K562 (cell line): ENCODE measurements around the gene LIMS2. TPM values are rescaled to one million over a fixed set of nuclear protein-coding genes. Genes with fewer than 3 reads are reported as not detected.

Experiments
- ATAC-seq: fragments of 200-7000 bp; cut with Tn5 transposase; 3 replicates; pipeline ENCODE4 v1.9.1; 2020; ENCODE audit warnings: moderate library complexity
- BruUV-seq: library from RNA; stranded (reverse); fragments of 400-500 nt; replicated peaks from 2 replicates; lab custom pipeline; 2021; lab: Mats Ljungman, UMichigan
- CTCF ChIA-PET: fragments of 300-600 bp; formaldehyde crosslinking; extraction: SDS; loops from one replicate; lab custom pipeline; 2021; ENCODE audit warnings: low intra/inter-chr PET ratio; lab: Yijun Ruan, JAX
- POLR2A ChIA-PET: fragments of 300-600, 350-650 bp; sonication (Branson Sonifier 250); formaldehyde crosslinking; extraction: SDS; loops from one replicate; lab custom pipeline; 2021; ENCODE audit warnings: antibody characterized with exemption, inconsistent platforms; lab: Yijun Ruan, JAX
- DNase-seq, 4 experiments: peaks; one replicate each; pipeline versions ENCODE4 v3.0.0 to v3.0.0-alpha.2; 2011 to 2018; ENCODE audit warnings: low spot score in 3 of 4, mixed read lengths in 3 of 4; ENCODE audit errors: extremely low read depth in 1 of 4
- FAIRE-seq: peaks from 2 replicates; lab custom pipeline; 2011; peaks lifted over from hg19 to GRCh38; lab: Jason Lieb, UNC
- H2AFZ ChIP-seq: 2 replicates; pipeline ENCODE4 v1.6.0; 2011; ENCODE audit warnings: low read depth, low read length, control low read depth, inconsistent platforms
- H3K27ac ChIP-seq: fragments of 200-600 bp; 3 replicates; pipeline ENCODE4 v1.8.0; 2011; ENCODE audit warnings: low read depth, mild to moderate bottlenecking, control low read depth, inconsistent platforms, low read length, moderate library complexity, mixed read lengths; ENCODE audit errors: extremely low read depth
- H3K27me3 ChIP-seq, 2 experiments: fragments of 300-600 bp in 1 of 2; 2 replicates in 1 of 2; 3 replicates in 1 of 2; pipeline versions ENCODE4 v1.6.0 to v1.8.0; 2011; ENCODE audit warnings: inconsistent platforms in 2 of 2, low read length in 2 of 2, mild to moderate bottlenecking in 1 of 2, mixed read lengths in 1 of 2, moderate library complexity in 1 of 2; ENCODE audit not compliant: control insufficient read depth in 2 of 2, insufficient read depth in 2 of 2
- H3K36me3 ChIP-seq: fragments of 300-600 bp; 3 replicates; pipeline ENCODE4 v1.8.0; 2011; ENCODE audit warnings: mild to moderate bottlenecking, low read length, inconsistent platforms; ENCODE audit not compliant: control insufficient read depth, insufficient read depth
- H3K4me1 ChIP-seq, 2 experiments: fragments of 200-600 bp in 1 of 2; replicated peaks in 1 of 2; 2 replicates in 1 of 2; 3 replicates in 1 of 2; pipeline versions ENCODE4 v1.5.1 to v1.8.0; 2011; ENCODE audit warnings: inconsistent platforms in 2 of 2, low read length in 2 of 2, mild to moderate bottlenecking in 1 of 2, mixed read lengths in 1 of 2, moderate library complexity in 1 of 2; ENCODE audit not compliant: control insufficient read depth in 2 of 2, insufficient read depth in 2 of 2
- H3K4me2 ChIP-seq: 2 replicates; pipeline ENCODE4 v1.6.1; 2011; ENCODE audit warnings: low read length, control low read depth, inconsistent platforms, mixed read lengths; ENCODE audit not compliant: insufficient read depth
- H3K4me3 ChIP-seq: fragments of 200-600 bp; sonication (generic), shearing (Covaris generic); 2 replicates; pipeline ENCODE4 v1.5.1; 2016; ENCODE audit warnings: control low read depth, inconsistent platforms
- H3K79me2 ChIP-seq: fragments of 200-600 bp; 3 replicates; pipeline ENCODE4 v1.8.0; 2011; ENCODE audit warnings: low read length, inconsistent platforms; ENCODE audit not compliant: control insufficient read depth, insufficient read depth
- H3K9ac ChIP-seq, 2 experiments: 2 replicates each; pipeline versions ENCODE4 v1.6.0 to v1.6.1; 2011; ENCODE audit warnings: low read depth in 2 of 2, low read length in 2 of 2, control low read depth in 1 of 2, inconsistent platforms in 1 of 2, mild to moderate bottlenecking in 1 of 2, mixed read lengths in 1 of 2; ENCODE audit not compliant: insufficient read depth in 1 of 2
- H3K9me1 ChIP-seq: one replicate; pipeline ENCODE4 v1.6.0; 2011; ENCODE audit warnings: inconsistent platforms, mild to moderate bottlenecking, low read length, moderate library complexity; ENCODE audit not compliant: control insufficient read depth, insufficient read depth
- H3K9me3 ChIP-seq: replicated peaks from 2 replicates; pipeline ENCODE4 v1.5.1; 2011; ENCODE audit warnings: low read depth, low read length, inconsistent platforms; ENCODE audit not compliant: control insufficient read depth, insufficient read depth
- H4K20me1 ChIP-seq: replicated peaks from 2 replicates; pipeline ENCODE4 v1.6.1; 2011; ENCODE audit warnings: low read length, inconsistent platforms, mixed read lengths; ENCODE audit not compliant: control insufficient read depth, insufficient read depth
- ELF1 ChIP-seq: fragments of 200-800 bp; sonication (Bioruptor generic); IDR thresholded peaks from 2 replicates; pipeline ENCODE4 v1.6.1; 2016; ENCODE audit warnings: missing genetic modification characterization, missing compliant biosample characterization
- ETV6 ChIP-seq, 3 experiments: fragments of 150-350 bp in 1 of 3; sonication (generic) in 1 of 3; formaldehyde crosslinking in 1 of 3; IDR thresholded peaks; 2 replicates each; pipeline versions ENCODE4 v1.6.1 to v1.8.0; 2014 to 2022; ENCODE audit warnings: borderline replicate concordance in 2 of 3, low read depth in 2 of 3, antibody characterized with exemption in 1 of 3, low read length in 1 of 3, mild to moderate bottlenecking in 1 of 3, missing genetic modification reagents in 1 of 3
- HDAC3 ChIP-seq: fragments of 450-650 bp; IDR thresholded peaks from 2 replicates; pipeline ENCODE4 v1.6.1; 2018; ENCODE audit warnings: borderline replicate concordance, mild to moderate bottlenecking, moderate library complexity; ENCODE audit not compliant: partially characterized antibody
- KLF16 ChIP-seq: IDR thresholded peaks from 2 replicates; pipeline ENCODE4 v1.6.1; 2016; ENCODE audit warnings: antibody characterized with exemption
- SETDB1 ChIP-seq: IDR thresholded peaks from one replicate; pipeline ENCODE4 v1.6.1; 2012; ENCODE audit warnings: low read length, control low read depth, inconsistent platforms
- SRSF1 ChIP-seq: fragments of 200-400 bp; formaldehyde crosslinking; IDR thresholded peaks from 2 replicates; pipeline ENCODE4 v1.6.1; 2017; ENCODE audit warnings: mild to moderate bottlenecking, low read depth, low read length, moderate library complexity
- TCF7 ChIP-seq: sonication (generic); IDR thresholded peaks from 2 replicates; pipeline ENCODE4 v1.6.1; 2016; ENCODE audit warnings: antibody characterized with exemption, borderline replicate concordance
- U2AF2 ChIP-seq: fragments of 200-400 bp; formaldehyde crosslinking; optimal IDR thresholded peaks from 2 replicates; pipeline ENCODE3; 2017; ENCODE audit warnings: low read depth, mild to moderate bottlenecking, low read length
- ZFP30 ChIP-seq: fragments of 250-450 bp; sonication (Bioruptor Pico); IDR thresholded peaks from 2 replicates; pipeline ENCODE4 v1.8.0; 2022; ENCODE audit warnings: moderate library complexity, mild to moderate bottlenecking, inconsistent platforms, borderline replicate concordance
- ZKSCAN1 ChIP-seq: fragments of 150-350 bp; IDR thresholded peaks from 2 replicates; pipeline ENCODE4 v1.6.1; 2016; ENCODE audit warnings: low read depth, low read length
- ZKSCAN3 ChIP-seq: fragments of 250-450 bp; sonication (Bioruptor Pico); IDR thresholded peaks from 2 replicates; pipeline ENCODE4 v1.4.0; 2020
- WGBS: fragments of 100-300 bp; shearing (Covaris generic); methylation state at CpG from one replicate; pipeline ENCODE4 v1.1.6; 2016; ENCODE audit warnings: low coverage, mixed read lengths; ENCODE audit not compliant: insufficient coverage; ENCODE audit errors: missing lambda C conversion rate; 5-methylcytosine and 5-hydroxymethylcytosine counted together
- in situ Hi-C: fragments of 300-500 bp; cut with MboI; formaldehyde crosslinking; loops from 4 replicates; pipeline ENCODE4 v1.15.0; 2018; ENCODE audit warnings: inconsistent platforms, mixed read lengths
- intact Hi-C: fragments of 100-400 bp; cut with micrococcal nuclease; formaldehyde crosslinking; loops from 2 replicates; pipeline ENCODE4 v1.14.2; 2022
- polyA plus RNA-seq, 8 experiments: library from polyadenylated mRNA; depleted of rRNA in 4 of 8; stranded (reverse) in 5 of 8; unstranded in 3 of 8; fragments of >200 nt; fragmentation: Nextera tagmentation in 2 of 8; fragmentation: Illumina TruSeq in 1 of 8; extraction: Ambion mirVana in 2 of 8; extraction: Trizol in 1 of 8; gene quantifications; 2 replicates each; pipeline versions ENCODE4 v1.2.1 to v1.2.3, GENCODE V29; 2011 to 2014; ENCODE audit warnings: inconsistent platforms in 1 of 8, missing spikeins in 1 of 8
- total RNA-seq, 7 experiments: library from RNA; depleted of rRNA in 6 of 7; stranded (reverse); fragments of >200 nt in 6 of 7; fragmentation: Illumina TruSeq in 2 of 7; extraction: Trizol in 2 of 7; gene quantifications; 2 replicates each; pipeline versions ENCODE4 v1.2.1 to v1.2.3, GENCODE V29; 2011 to 2021; ENCODE audit warnings: low replicate concordance in 1 of 7
- TF ChIP-seq, protein P1 (sequence below): IDR thresholded peaks from 2 replicates; pipeline ENCODE4 v1.6.1; 2014; ENCODE audit warnings: antibody characterized with exemption

The LIMS2 gene
- total and polyA plus RNA-seq, 9 of the 15 experiments (the other 6 are each of a cell fraction or from before 2014, with no cell fraction given), result 0.04 to 0.22 TPM; not detected in 7

DNA sequence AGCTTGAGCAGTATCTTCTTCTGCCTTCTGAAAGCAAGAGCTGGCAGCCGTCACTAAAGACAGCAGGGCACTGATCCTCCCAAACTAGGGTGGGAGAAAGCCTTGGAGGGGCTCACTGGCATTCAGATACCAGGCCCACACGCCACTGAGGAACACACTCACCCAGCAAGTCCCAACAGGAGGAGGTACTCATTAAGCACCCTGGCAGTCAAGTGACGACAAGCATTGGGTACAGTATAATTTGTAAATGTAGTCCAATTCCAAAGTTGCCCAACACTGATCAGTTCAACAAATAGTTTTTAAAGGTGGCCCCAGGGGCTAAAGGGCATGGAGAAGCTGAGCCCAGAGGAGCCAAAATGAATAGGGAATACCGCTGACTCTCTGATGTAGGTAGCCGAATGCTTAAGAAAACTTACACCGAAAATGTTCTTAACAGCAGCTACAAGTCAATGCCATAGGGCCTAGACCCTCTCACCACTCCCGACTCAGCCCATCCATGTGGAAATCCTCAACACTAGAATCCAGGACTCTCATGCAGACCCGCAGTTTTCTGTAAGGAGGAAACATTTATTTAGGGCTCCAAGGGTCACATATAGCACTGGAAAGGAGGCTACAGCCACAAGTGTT lies 9.9 kb downstream of the LIMS2 start:
- FAIRE-seq, result no peak
- Histone ChIP-seq H3K9me3 (no peaks in the 10 kb centered on the region), H3K36me3 (no peaks in the 10 kb centered on the region), H3K27me3 (peaks cover 41 to 49% of the 10 kb centered on the region in 2 experiments), H3K9me1 (no peaks in the 10 kb centered on the region), H3K4me2 (no peak overlapping the region), H4K20me1 (no peaks in the 10 kb centered on the region; the same call in 1 of the 2 replicates), H2AFZ (no peak overlapping the region), H3K4me3 (no peak overlapping the region), H3K79me2 (no peaks in the 10 kb centered on the region), H3K9ac (no peak overlapping the region), H3K27ac (no peak overlapping the region), H3K4me1 (peaks cover 2 to 8% of the 10 kb centered on the region in 2 experiments; a peak in 3 of 5 replicates)
- BruUV-seq, result no TSS peak
- intact Hi-C loops (no loop called here), in situ Hi-C loops (no loop called here)
- ChIA-PET CTCF (no interaction called here), POLR2A (interaction anchor here (1.5 kb wide), 1 partner anchor 11 kb away, joined by 3 read pairs; no protein-coding TSS in a partner anchor)
- TF ChIP-seq ETV6 (IDR thresholded peaks at IDR 0.05; ENCODE audit: borderline replicate concordance in 1 of 2, low read depth in 2 of 2, low read length in 1 of 2) (no peak), ETV6 (CRISPR knock-in tag; IDR thresholded peaks at IDR 0.05; ENCODE audit: borderline replicate concordance) (no peak), SRSF1 (no peak), TCF7 (no peak), HDAC3 (no peak), SETDB1 (no peak), ZKSCAN1 (no peak), KLF16 (no peak), ZFP30 (no peak), U2AF2 (no peak), ZKSCAN3 (CRISPR knock-in tag) (no peak), ELF1 (no peak)
- TF ChIP-seq, protein P1, sequence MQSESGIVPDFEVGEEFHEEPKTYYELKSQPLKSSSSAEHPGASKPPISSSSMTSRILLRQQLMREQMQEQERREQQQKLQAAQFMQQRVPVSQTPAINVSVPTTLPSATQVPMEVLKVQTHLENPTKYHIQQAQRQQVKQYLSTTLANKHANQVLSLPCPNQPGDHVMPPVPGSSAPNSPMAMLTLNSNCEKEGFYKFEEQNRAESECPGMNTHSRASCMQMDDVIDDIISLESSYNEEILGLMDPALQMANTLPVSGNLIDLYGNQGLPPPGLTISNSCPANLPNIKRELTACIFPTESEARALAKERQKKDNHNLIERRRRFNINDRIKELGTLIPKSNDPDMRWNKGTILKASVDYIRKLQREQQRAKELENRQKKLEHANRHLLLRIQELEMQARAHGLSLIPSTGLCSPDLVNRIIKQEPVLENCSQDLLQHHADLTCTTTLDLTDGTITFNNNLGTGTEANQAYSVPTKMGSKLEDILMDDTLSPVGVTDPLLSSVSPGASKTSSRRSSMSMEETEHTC, result no peak
- WGBS, result 2% methylated on average over 8 of the region's 8 CpGs
- no peak for DNase-seq
- ATAC-seq, result no peak
